GM12873 (cell line): ENCODE data around the gene SDK2.

Experiments used
- CTCF ChIP-seq: IDR thresholded peaks from 2 replicates; pipeline ENCODE4 v1.5.1; 2012; ENCODE audit warnings: low read depth, mild to moderate bottlenecking, moderate library complexity, low read length, control low read depth; ENCODE audit not compliant: insufficient read depth; ENCODE audit errors: missing control alignments

SDK2 gene

DNA sequence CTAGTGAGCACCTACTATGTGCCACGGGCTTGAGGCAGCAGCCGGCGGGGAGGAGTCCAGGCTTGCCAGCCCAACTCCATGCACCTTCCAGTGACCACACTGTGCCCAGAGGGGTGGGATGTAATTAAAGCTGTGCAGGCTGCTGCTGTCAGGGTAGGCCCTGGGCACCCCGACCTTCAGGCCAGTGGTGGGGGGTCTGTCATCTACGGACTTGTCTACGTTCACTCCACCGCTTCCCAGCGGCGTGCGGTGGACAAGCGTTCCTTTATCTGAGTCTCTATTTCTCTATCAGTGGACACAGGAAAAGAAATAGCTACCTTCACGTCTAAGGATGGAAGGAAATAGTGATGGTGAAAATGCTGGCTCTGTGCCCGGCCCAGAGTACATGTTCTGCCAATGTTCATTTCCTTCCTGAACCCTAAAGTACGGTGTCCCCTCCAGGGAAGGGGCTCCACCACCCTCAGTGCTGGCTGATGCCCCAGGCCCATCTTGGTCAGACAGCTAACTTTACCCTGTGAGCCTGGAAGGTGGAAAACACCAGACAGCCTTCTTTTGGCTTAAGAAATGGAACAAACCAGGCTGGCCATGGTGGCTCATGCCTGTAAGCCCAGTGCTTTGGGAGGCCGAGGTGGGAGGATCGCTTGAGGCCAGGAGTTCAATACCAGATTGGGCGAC lies 135.2 kb downstream of the SDK2 start:
- no peak for TF ChIP-seq CTCF

DNA sequence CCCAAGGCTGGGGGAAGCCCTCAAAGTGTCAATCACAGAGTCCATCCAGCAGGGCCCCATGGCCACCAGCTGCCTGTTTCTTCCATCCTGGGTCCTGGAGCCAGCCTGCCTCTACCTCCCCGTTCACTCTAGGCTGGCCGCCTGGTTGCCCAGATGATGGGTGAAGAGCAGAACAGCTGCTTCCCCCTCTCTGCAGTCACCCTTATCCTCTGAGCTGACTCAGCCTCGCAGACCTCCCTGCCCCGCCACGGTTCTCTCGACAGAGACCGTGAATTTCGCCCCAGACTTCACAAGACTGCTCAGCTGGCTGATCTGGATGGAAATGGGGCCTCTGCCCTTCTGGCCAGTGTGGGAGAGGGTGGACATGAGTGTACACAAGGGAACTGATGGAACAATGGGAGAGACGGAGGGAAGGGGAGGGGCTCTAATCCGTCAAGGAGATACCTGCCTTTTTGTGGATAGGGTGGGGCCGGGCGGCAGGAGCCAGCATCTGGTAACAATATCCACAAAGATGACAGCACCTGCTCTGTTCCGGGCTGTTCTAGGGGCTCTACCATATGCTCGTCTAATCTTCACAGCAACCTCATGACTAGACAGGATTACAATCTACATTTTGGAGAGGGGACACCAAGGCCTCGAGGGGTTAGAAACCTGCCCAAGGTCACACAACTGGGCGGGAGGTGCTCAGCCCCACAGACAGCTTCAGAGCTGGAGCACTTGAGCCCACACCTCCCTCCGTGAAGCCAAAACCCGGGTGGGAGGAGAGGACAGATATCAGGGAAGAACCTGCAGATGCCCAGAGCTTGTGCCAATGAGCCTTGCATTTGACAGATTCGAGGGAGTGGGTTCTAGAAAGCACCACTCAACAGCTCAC lies 136.0 kb downstream of the SDK2 start:
- TF ChIP-seq CTCF = no peak

DNA sequence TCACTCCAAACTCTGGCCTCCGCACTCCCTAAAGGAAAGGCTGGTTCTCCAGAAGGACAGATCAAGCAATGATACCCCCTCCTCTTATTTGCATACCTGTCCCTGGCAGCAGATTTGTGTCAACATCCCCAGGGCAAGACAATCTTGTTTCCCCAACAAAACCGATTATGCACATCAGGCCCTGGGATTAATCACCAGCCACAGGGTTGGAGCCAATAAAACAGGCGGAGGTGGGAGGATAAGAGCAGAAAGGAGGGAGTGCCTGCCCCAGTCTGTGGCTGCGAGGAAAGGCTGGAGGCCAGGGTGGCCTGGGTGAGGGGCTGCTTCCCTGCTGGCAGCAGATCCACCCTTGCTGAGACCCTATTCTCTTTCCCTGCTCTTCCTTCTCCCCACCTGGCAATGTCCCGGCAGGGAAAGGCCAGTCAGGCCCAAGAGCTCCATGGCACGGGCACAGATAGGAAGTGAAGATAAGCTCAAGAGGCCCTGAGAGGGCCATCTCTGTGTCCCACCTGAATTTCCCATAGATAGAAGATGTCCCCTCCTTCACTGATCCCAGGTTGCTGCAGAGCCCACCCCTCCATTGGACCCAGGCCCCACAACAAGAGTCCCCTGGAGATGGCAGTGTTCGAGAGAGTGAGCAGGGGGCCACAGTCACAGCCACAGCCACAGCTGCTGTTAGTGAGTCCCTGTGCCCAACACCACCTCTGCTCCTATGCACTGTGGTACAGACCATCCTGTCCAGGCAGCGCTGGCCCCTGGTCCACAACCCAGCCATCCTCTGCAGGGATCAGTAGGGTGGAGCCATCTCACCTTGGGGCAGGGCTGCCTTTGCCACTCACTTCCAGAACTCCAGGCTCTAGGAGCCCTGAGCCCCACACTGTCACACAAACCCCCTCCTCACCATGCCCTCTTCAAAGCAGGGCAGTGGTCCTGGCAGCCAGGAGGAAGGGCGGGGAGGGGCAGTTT lies 137.5 kb downstream of the SDK2 start:
- TF ChIP-seq CTCF = no peak

DNA sequence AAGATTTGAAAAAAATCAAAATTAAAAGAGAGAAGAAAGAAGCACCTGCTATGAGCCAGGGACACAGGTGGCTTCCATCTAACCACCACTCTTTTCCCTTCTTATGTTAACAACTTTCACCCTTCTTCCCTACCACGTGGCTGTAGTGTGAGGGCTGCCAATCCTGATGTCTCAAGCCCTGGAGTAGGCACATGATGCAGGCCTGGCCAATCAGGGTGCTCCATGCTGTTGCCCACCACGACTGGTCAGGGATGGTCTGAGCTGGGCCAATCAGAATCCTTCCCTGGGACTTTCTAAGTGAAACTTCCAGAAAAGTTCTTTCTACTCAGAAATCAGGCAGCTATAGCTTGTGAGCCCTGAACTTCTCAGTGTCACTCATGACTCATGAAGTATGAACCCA lies 140.7 kb downstream of the SDK2 start:
- no peak for TF ChIP-seq CTCF

GRCh38 chr17:73500414-73500999 lies 143.7 kb downstream of the SDK2 start:
- no peak for TF ChIP-seq CTCF

GRCh38 chr17:73498886-73499554 lies 145.2 kb downstream of the SDK2 start:
- no peak for TF ChIP-seq CTCF
